Activated T-cell treated with anti-CD3 and anti-CD28 coated beads, Interleukin-2, amount 50 U/mL, for 24 hours (primary cell): ENCODE data around the gene WIPF2.
"Not testable (repeated sequence)": the region's sequence is repeated elsewhere in the genome, so short reads cannot be mapped to it uniquely, and the experiment has no call there.

Source experiments
- DNase-seq: peaks from one replicate; pipeline ENCODE4 v3.0.0-alpha.2; 2020
- H3K27ac Mint-ChIP-seq: 2 replicates; pipeline ENCODE4 v1.8.0; 2020; ENCODE audit warnings: mild to moderate bottlenecking, mixed read lengths
- H3K27me3 Mint-ChIP-seq: 2 replicates; pipeline ENCODE4 v1.8.0; 2020; ENCODE audit warnings: mixed read lengths
- H3K36me3 Mint-ChIP-seq: 2 replicates; pipeline ENCODE4 v1.8.0; 2020; ENCODE audit warnings: low read depth, mixed read lengths
- H3K4me1 Mint-ChIP-seq: 2 replicates; pipeline ENCODE4 v1.8.0; 2020; ENCODE audit warnings: low read depth, mixed read lengths
- H3K4me3 Mint-ChIP-seq: 2 replicates; pipeline ENCODE4 v1.8.0; 2020; ENCODE audit warnings: mild to moderate bottlenecking, moderate library complexity, mixed read lengths
- H3K9me3 Mint-ChIP-seq: 2 replicates; pipeline ENCODE4 v1.8.0; 2020; ENCODE audit warnings: mixed read lengths

WIPF2 gene

DNA sequence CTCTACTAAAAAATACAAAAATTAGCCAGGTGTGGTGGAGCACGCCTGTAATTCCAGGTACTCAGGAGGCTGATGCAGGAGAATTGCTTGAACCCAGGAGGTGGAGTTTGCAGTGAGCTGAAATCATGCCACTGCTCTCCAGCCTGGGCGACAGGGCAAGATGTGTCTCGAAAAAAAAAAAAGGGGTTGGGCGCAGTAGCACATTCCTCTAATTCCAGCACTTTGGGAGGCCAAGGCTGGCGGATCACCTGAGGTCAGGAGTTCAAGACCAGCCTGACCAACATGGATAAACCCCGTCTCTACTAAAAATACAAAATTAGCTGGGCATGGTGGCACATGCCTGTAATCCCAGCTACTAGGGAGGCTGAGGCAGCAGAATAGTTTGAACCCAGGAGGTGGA, 5.2 kb upstream of the WIPF2 start:
- DNase-seq, H3K27me3 Mint-ChIP-seq, H3K9me3 Mint-ChIP-seq, H3K4me3 Mint-ChIP-seq, H3K27ac Mint-ChIP-seq, H3K36me3 Mint-ChIP-seq: not testable (repeated sequence)
- H3K4me1 Mint-ChIP-seq, result peaks cover 10% of the 10 kb centered on the region

DNA sequence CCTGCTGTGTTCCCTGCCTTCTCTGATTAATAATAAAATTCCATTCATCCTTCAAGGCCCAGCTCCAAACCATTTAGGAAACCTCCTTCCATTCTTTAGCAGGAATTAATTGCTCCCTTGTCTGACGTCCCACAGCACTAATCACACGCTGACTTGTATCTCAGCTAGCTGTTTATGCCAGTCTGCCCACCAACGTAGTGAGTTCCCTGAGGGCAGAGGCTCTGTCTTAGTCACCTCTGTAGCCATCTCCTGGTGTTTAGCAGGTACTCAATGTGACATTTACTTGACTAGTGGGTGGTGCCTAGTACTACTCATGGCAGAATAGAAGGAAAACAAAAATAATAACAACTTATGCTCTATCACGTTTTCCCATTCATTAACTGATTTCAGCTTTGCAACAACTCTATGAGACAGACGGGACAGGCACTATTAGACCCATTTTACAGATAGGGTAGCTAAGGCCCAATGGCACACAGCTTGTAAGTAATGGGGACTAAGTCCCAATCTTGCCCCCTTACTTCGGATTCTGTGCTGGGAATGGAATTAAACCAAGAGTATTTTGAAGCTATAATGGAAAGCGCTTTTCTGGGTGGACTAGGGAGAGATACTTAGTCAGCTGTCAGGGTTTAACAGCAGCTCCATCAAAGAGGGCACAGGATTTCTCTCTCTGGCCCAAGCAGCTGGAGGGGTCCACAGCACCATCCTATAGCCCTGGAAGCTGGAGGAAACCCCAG, 931 bp upstream of the WIPF2 start:
- H3K27ac Mint-ChIP-seq, result peak overlapping the region; percentile 99
- H3K36me3 Mint-ChIP-seq, result peaks cover 7% of the 10 kb centered on the region
- H3K4me1 Mint-ChIP-seq, result peaks cover 28% of the 10 kb centered on the region
- no peak for DNase-seq
- H3K4me3 Mint-ChIP-seq, result peak overlapping the region; percentile 88
- no peaks in the 10 kb centered on the region for H3K9me3 Mint-ChIP-seq
- H3K27me3 Mint-ChIP-seq, result no peaks in the 10 kb centered on the region

DNA sequence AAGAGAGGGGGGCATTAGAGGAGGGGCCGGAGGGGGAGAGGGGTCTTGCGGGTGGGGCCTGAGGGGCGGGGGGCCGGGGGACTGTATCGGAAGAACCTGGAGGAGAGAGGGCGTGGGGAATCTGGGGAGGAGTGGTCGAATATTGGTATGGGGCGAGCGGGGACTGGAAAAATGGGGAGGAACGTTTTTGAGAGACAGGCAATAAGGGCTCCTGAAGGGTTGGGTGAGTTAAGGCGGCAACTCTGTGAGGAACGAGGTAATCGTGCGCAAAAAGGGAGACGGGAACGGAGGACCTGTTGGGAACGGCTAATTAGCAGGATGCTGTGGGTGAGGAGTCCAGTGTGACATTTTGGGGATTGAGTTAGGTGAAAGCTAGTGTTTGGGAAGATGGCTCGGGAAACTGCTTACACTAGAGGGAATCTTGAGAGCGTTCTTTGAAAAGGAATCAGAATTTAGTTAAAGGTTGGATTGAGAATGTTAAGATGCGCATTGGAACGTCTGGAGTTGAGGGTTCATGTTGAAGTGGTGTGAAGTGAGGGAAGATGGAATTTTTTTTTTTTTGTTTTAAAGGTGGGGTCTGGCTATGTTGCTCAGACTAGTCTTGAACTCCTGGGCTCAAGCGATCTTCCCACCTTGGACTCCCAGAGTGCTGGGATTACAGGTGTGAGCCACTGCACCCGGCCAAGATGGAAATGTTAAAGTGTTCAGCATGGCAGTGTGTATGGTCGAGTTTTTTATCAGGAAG, 662 bp downstream of the WIPF2 start:
- peak overlapping the region; percentile 88 for H3K4me3 Mint-ChIP-seq
- H3K36me3 Mint-ChIP-seq, result peaks cover 13% of the 10 kb centered on the region
- peak overlapping the region; percentile 87 for H3K27ac Mint-ChIP-seq
- no peaks in the 10 kb centered on the region for H3K27me3 Mint-ChIP-seq
- H3K4me1 Mint-ChIP-seq, result peaks cover 37% of the 10 kb centered on the region
- peak; percentile 62 for DNase-seq
- H3K9me3 Mint-ChIP-seq, result no peaks in the 10 kb centered on the region

DNA sequence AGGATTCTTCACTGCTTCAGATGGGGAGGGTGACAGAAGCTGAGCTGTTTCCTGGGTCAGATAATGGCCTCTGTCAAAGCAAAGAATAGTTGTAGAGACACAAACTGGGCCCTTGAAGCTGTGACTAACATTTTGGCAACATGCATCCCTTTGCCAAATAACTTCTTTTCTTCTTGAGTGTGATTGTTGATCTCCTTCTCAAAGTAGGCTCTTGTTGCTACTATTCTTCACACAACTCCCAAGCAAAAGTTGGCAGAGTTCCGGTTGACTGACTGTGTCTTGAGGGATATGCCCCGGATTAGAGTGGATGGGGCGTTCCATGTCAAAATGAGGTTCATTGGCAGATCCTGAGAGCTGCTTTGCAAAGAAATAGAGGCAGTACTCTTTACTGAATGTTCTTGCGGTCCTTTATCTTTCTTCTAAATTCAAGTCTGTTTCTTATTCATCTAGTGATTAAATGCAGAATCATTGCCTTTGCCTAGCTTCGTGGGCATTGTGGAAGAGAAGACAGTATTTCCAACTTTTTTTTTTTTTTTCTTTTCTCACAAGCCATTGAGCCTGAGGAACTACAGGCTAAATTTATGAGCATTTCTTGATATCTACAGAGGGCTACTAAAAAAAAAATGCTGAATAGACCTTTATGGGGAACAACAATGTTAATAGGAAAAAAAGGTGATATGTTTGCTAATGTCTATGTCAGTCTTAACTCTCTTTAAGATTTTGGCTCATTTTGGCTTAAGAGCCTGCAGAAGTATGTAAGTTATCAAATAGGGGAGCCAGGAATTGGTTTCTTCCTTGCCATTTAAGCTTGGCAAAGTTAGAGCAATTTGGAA, 5.8 kb downstream of the WIPF2 start:
- Mint-ChIP-seq H3K4me1 (peaks cover 38% of the 10 kb centered on the region), H3K4me3 (no peak overlapping the region), H3K27me3 (no peaks in the 10 kb centered on the region), H3K27ac (peak overlapping the region; percentile 42), H3K9me3 (no peaks in the 10 kb centered on the region), H3K36me3 (peaks cover 33% of the 10 kb centered on the region)
- DNase-seq, result no peak

DNA sequence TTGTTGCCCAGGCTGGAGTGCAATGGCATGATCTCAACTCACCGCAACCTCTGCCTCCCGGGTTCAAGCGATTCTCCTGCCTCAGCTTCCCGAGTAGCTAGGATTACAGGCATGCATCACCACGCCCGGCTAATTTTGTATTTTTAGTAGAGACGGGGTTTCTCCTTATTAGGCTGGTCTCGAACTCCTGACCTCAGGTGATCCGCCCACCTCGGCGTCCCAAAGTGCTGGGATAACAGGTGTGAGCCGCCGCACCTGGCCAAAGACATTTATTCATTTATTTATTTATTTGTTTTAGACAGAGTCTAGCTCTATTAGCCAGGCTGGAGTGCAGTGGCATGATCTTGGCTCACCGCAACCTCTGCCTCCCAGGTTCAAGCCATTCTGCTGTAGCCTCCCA, 10.0 kb downstream of the WIPF2 start:
- not testable (repeated sequence) for DNase-seq, H3K27me3 Mint-ChIP-seq, H3K4me3 Mint-ChIP-seq, H3K9me3 Mint-ChIP-seq, H3K27ac Mint-ChIP-seq
- Mint-ChIP-seq H3K4me1 (peaks cover 28% of the 10 kb centered on the region), H3K36me3 (peaks cover 54% of the 10 kb centered on the region)

DNA sequence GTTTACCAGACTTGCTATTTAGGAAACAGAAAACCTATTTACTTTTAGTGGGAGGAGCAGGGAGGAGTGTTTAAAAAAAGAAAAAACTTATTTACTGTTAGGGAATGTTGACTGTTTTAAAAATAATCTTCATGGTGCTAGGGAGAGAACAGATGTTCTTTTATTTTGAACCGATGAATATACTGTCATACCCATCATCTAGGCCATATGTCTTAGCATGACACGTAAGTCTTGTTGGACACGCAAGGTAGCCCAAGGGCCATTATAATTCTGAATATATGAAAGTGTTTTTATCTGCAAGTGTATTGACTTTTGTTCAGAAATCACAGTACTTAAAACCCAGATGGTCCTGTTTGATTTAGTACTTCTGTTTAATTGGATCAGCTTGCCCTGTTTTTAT, 11.6 kb downstream of the WIPF2 start:
- Mint-ChIP-seq H3K36me3 (peaks cover 54% of the 10 kb centered on the region), H3K27ac (no peak overlapping the region), H3K9me3 (no peaks in the 10 kb centered on the region)

DNA sequence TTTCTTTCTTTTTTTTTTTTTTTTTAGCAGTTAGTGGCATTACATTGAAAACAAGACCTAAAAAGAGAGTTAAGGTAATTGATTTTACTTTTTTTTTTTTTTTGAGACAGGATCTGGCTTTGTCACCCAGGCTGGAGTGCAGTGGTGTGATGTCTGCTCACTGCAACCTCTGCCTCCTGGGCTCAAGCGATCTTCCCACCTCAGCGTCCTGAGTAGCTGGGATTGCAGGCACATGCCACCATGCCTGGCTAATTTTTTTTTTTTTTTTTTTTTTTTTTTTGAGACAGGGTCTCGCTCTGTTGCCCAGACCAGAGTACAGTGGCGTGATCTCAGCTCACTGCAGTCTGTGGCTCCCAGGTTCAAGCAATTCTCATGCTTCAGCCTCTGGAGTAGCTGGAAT, 12.8 kb downstream of the WIPF2 start:
- Mint-ChIP-seq H3K4me1 (peaks cover 18% of the 10 kb centered on the region), H3K36me3 (peaks cover 61% of the 10 kb centered on the region)
- not testable (repeated sequence) for DNase-seq, H3K9me3 Mint-ChIP-seq, H3K4me3 Mint-ChIP-seq, H3K27ac Mint-ChIP-seq, H3K27me3 Mint-ChIP-seq

More for the DNA sequence above, 11.6 kb downstream of the WIPF2 start:
- no peak for DNase-seq
- Mint-ChIP-seq H3K27me3 (no peaks in the 10 kb centered on the region), H3K4me3 (no peak overlapping the region), H3K4me1 (peaks cover 17% of the 10 kb centered on the region)

DNA sequence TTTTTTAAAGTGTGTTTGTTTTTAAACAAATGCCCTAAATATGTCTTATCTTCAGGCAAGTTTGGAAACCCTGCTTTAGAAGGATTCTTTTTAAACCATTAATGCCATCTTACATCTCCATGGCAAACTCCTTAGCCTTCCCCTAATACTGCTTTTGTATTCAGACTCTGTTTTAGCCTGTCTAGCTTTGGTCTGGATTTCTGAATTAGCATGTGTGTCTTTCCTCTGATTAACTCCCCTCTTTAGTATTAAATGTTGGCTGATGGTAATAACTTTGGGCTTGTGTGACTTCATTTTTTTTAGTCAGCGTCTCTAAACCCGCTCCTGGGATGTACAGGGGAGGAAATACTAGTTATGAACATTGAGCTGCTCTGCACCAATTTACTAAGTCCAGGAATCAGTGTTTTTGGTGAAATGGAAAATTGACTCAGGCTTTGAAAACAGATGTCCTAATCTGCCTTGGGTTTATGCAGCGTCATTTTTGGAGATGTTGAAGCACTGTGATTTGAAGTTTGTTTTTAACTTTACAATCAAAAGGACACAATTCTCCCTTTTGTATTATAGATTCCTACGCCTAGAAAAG, 22.2 kb downstream of the WIPF2 start:
- Mint-ChIP-seq H3K4me3 (no peak overlapping the region), H3K36me3 (peaks cover 26% of the 10 kb centered on the region), H3K4me1 (peaks cover 39% of the 10 kb centered on the region), H3K27me3 (no peaks in the 10 kb centered on the region), H3K9me3 (no peaks in the 10 kb centered on the region), H3K27ac (peak overlapping the region; percentile 2)
- DNase-seq, result no peak

DNA sequence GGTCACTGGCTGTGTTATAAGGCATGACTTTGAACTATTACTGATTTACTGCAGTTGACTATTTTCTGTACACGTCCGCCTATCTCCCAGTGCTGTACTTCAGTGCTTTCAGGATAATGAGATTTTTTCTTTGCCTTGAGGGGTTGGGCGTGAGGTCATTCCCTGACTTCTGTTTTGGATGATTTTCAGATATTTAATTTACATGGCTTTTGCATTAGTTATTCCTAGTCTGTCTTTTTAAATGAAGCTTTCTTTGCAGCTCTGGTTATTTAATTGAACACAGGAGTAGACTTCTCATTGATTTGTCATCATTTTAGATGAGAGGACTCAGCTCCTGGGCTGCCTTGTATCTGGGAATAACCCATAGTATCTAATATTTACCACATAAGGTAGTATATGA, 23.7 kb downstream of the WIPF2 start:
- no peaks in the 10 kb centered on the region for H3K27me3 Mint-ChIP-seq
- peaks cover 36% of the 10 kb centered on the region for H3K4me1 Mint-ChIP-seq
- H3K4me3 Mint-ChIP-seq, result no peak overlapping the region
- H3K36me3 Mint-ChIP-seq, result peaks cover 18% of the 10 kb centered on the region
- H3K27ac Mint-ChIP-seq, result peak overlapping the region; percentile 22
- no peaks in the 10 kb centered on the region for H3K9me3 Mint-ChIP-seq
- DNase-seq, result no peak

DNA sequence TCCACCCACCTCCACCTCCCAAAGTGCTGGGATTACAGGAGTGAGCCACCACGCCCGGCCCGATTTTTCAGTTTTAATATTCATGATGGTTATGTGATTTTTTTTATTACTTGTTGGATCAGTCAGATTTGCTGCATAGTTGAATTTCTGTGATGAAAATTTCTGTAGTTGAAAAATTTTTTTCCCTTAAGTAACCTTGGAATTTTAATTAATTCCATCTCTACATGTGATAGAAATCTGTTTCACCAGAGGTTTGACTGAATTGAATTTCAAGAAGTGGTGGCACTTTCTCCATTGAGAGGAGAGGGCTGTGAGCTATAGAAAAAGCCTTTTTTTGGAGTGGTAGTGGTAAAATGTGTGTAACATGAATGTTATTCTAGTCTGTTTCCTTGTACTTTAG, 24.7 kb downstream of the WIPF2 start:
- Mint-ChIP-seq H3K36me3 (peaks cover 16% of the 10 kb centered on the region), H3K4me3 (no peak overlapping the region), H3K27me3 (no peaks in the 10 kb centered on the region), H3K4me1 (peaks cover 40% of the 10 kb centered on the region), H3K27ac (no peak overlapping the region), H3K9me3 (no peaks in the 10 kb centered on the region)
- DNase-seq, result no peak

DNA sequence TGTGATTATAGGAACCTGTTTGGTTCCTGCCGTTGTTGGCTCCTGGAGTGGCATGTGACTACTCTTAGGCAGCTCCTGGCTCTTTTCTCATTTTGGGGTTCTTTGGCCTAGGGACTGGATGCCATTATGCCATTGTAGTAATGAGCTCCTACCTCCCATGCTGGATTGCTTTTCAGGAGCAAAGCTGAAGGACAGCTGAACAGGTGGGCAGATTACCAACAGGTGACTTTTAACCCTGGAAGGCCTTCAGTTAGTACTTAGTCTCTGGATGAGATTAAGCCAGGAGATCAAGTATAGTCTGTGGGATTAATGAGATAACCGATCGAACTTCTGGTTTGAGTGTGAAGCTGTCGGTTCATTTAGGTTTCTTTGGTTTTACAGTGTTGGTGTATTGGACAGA, 25.2 kb downstream of the WIPF2 start:
- no peak for DNase-seq
- no peaks in the 10 kb centered on the region for H3K27me3 Mint-ChIP-seq
- peaks cover 45% of the 10 kb centered on the region for H3K4me1 Mint-ChIP-seq
- H3K4me3 Mint-ChIP-seq, result no peak overlapping the region
- no peaks in the 10 kb centered on the region for H3K9me3 Mint-ChIP-seq
- H3K36me3 Mint-ChIP-seq, result peaks cover 15% of the 10 kb centered on the region
- peak overlapping the region; percentile 7 for H3K27ac Mint-ChIP-seq

DNA sequence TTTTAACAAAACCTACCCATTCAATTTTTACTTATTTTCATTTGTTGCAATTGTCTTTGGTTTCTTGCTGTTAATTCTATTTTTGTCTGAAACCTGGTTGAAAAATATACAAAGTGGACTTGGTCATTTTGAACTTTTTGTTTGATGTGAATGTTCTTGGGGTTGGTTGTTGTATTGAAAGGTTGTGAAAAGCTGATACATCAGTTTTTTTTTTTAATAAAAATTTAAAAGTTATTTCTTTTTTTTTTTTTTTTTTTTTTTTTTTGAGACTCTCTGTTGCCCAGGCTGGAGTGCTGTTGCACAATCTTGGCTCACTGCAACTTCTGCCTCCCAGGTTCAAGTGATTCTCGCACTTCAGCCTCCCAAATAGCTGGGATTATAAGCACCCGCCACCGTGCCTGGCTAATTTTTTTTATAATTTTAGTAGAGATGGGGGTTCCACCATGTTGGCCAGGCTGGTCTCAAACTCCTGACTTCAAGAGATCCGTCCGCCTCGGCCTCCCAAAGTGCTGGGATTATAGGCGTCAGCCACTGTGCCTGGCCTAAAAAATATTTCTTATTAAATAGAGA, 28.9 kb downstream of the WIPF2 start:
- Mint-ChIP-seq H3K4me3 (no peak overlapping the region), H3K36me3 (peaks cover 15% of the 10 kb centered on the region), H3K9me3 (no peaks in the 10 kb centered on the region), H3K4me1 (peaks cover 36% of the 10 kb centered on the region), H3K27me3 (no peaks in the 10 kb centered on the region), H3K27ac (no peak overlapping the region)
- DNase-seq, result no peak

DNA sequence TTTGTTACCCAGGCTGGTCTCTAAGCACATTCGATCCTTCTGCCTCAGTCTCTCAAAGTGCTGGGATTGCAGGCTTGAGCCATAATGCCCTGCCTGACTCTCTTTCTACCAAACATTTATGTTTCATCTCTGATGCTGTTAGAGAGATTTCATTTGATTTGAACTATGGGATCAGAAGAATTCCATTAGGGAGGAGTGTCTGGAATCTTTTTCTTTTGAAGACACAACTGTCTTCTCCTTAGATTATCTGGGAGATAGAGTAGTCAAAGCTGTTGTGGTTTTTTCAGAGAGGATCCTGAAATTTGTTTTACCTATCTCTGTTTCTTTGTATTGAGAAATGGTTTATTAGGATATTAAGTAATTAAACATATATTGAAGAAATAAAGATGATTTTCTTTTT, 29.4 kb downstream of the WIPF2 start:
- Mint-ChIP-seq H3K9me3 (no peaks in the 10 kb centered on the region), H3K4me3 (no peak overlapping the region), H3K36me3 (peaks cover 14% of the 10 kb centered on the region), H3K4me1 (peaks cover 37% of the 10 kb centered on the region), H3K27ac (no peak overlapping the region), H3K27me3 (no peaks in the 10 kb centered on the region)
- no peak for DNase-seq

DNA sequence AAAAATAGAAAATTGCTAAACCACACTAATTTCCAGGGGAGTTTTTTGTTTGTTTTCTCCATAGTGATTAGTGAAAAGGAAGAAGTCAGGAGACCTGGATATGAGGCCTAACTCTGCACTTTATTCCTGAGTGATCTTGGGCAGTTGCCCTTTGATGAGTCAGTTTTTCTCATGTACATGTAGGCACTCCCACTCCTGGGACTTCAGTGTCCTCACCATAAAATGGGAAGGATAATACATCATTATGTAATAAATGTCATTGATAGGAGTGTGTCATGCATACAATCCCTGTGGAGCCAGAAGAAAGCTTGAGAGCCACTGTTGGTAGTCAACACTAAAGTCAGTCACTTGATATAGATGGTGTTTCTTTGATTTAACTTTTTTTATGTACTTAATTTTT, 32.5 kb downstream of the WIPF2 start:
- Mint-ChIP-seq H3K4me3 (no peak overlapping the region), H3K27me3 (no peaks in the 10 kb centered on the region), H3K27ac (peak overlapping the region; percentile 18), H3K4me1 (peaks cover 27% of the 10 kb centered on the region), H3K9me3 (no peaks in the 10 kb centered on the region), H3K36me3 (peaks cover 16% of the 10 kb centered on the region)
- DNase-seq, result no peak
